ENCODE measurements around the gene GOLGA8M. TPM values are rescaled to one million over a fixed set of nuclear protein-coding genes. Genes with fewer than 3 reads are reported as not detected.

Gene GOLGA8M, protein sequence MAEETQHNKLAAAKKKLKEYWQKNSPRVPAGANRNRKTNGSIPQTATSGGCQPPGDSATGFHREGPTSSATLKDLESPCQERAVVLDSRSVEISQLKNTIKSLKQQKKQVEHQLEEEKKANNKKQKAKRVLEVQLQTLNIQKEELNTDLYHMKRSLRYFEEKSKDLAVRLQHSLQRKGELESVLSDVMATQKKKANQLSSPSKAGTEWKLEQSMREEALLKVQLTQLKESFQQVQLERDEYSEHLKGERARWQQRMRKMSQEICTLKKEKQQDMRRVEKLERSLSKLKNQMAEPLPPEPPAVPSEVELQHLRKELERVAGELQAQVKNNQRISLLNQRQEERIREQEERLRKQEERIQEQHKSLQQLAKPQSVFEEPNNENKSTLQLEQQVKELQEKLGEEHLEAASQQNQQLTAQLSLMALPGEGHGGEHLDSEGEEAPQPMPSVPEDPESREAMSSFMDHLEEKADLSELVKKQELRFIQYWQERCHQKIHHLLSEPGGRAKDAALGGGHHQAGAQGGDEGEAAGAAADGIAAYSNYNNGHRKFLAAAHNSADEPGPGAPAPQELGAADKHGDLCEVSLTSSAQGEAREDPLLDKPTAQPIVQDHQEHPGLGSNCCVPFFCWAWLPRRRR
- 1.3 TPM for total RNA-seq

GRCh38 chr15:28712270-28712669 lies at the start of gene GOLGA8M:
Gene GOLGA8M (minus strand): TSS chr15:28712421. CDS start chr15:28712323, 98 bp downstream.

Small RNA genes within 50 kb of the gene (small RNA-seq; reads per million reads assigned to genes)
- gene RN7SL719P (ENCODE audit: low replicate concordance), result not detected

Other genes with a start within 250 kb of the GOLGA8M start
- gene GOLGA8G, start 179.4 kb downstream of the GOLGA8M start, total RNA-seq, result not detected
- not detected for gene GOLGA6L25, start 158.9 kb downstream of the GOLGA8M start, total RNA-seq
- not detected for gene GOLGA6L7, start 136.2 kb upstream of the GOLGA8M start, total RNA-seq
- gene APBA2, start 173.6 kb upstream of the GOLGA8M start, total RNA-seq, result 152 TPM